ENCODE data around the gene PLCD1. TPM values are rescaled to one million over a fixed set of nuclear protein-coding genes. Genes with fewer than 3 reads are reported as not detected.
"Not testable (repeated sequence)": the region's sequence is repeated elsewhere in the genome, so short reads cannot be mapped to it uniquely, and the experiment has no call there.

The PLCD1 gene
- total RNA-seq, 4 donors from 2014 or later = 43.8 to 48.6 (median 48.0) TPM

GRCh38 chr3:38040401-38040800 lies 11.0 kb upstream of the PLCD1 start:
- no peak for DNase-seq (ENCODE audit: low spot score in 2 of 2)
- Histone ChIP-seq H3K4me3 (no peak overlapping the region), H3K27me3 (no peaks in the 10 kb centered on the region), H3K4me1 (peaks cover 0 to 20% (median 6%) of the 10 kb centered on the region in 4 donors), H3K9me3 (no peaks in the 10 kb centered on the region), H3K36me3 (no peaks in the 10 kb centered on the region), H3K27ac (no peak overlapping the region)
- 88 to 90% methylated on average over 5 of the region's 5 CpGs for WGBS, 2 donors
- TF ChIP-seq POLR2A (IDR thresholded peaks at IDR 0.05) (no peak), EP300 (IDR thresholded peaks at IDR 0.05) (no peak)
- TF ChIP-seq, protein P1, sequence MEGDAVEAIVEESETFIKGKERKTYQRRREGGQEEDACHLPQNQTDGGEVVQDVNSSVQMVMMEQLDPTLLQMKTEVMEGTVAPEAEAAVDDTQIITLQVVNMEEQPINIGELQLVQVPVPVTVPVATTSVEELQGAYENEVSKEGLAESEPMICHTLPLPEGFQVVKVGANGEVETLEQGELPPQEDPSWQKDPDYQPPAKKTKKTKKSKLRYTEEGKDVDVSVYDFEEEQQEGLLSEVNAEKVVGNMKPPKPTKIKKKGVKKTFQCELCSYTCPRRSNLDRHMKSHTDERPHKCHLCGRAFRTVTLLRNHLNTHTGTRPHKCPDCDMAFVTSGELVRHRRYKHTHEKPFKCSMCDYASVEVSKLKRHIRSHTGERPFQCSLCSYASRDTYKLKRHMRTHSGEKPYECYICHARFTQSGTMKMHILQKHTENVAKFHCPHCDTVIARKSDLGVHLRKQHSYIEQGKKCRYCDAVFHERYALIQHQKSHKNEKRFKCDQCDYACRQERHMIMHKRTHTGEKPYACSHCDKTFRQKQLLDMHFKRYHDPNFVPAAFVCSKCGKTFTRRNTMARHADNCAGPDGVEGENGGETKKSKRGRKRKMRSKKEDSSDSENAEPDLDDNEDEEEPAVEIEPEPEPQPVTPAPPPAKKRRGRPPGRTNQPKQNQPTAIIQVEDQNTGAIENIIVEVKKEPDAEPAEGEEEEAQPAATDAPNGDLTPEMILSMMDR (IDR thresholded peaks at IDR 0.05) = no peak

- Histone ChIP-seq H3K36me3 (no peaks in the 10 kb centered on the region), H3K4me1 (peaks cover 0 to 20% (median 6%) of the 10 kb centered on the region in 4 donors), H3K27me3 (no peaks in the 10 kb centered on the region), H3K4me3 (peak overlapping the region; percentile 39 to 64 (median 46)), H3K27ac (peak overlapping the region in 1 of 4 donors; percentile 41), H3K9me3 (no peaks in the 10 kb centered on the region)
- DNase-seq (ENCODE audit: low spot score in 2 of 2) = peak in 1 of 2 donors; percentile 56
- peak in 1 of 2 donors; percentile 8 for TF ChIP-seq EP300 (IDR thresholded peaks at IDR 0.05)
- TF ChIP-seq POLR2A (IDR thresholded peaks at IDR 0.05) = no peak
- TF ChIP-seq, protein P1 (IDR thresholded peaks at IDR 0.05) = peak in 4 of 5 experiments; percentile 39 to 65 (median 48)
- WGBS, 2 donors = 16 to 17% methylated on average over 11 of the region's 11 CpGs
Measured at GRCh38 chr3:38039899-38040261, 10.4 kb upstream of the PLCD1 start.

DNA sequence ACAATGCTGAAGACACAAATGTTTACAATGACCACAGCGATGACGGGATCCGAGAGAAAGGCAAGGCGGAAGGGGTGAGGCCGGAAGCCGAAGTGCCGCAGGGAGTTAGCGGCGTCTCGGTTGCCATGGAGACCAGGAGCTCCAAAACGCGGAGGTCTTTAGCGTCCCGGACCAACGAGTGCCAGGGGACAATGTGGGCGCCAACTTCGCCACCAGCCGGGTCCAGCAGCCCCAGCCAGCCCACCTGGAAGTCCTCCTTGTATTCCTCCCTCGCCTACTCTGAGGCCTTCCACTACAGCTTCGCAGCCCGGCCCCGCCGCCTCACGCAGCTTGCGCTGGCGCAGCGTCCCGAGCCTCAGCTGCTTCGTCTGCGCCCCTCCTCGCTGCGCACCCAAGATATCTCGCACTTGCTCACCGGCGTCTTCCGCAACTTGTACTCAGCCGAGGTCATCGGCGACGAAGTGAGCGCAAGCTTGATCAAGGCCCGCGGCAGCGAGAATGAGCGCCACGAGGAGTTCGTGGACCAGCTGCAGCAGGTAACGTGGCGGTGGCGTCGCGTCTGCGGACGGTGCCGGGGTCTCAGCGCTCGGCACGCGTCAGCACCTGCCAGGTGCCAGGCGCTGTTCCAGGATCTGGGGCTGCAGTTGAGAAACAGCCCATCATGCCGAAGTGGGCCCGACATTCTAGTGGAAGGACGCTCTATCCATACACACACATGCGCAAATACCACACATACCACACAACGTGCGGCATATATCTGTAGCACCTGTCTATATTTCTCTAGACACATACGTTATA lies 9.9 kb upstream of the PLCD1 start, which contains the start of gene DLEC1:
Gene DLEC1, plus strand, starts transcription at position 108 of the 798 bp plus-strand sequence. Its CDS starts 18 bp downstream, at position 126.
- peak in 1 of 2 donors; percentile 53 for DNase-seq (ENCODE audit: low spot score in 2 of 2)
- Histone ChIP-seq H3K27ac (peak within 1 kb of the TSS in 2 of 4 donors; percentile 21 to 41), H3K36me3 (no peaks in the 10 kb centered on the region), H3K4me1 (peaks cover 0 to 20% (median 6%) of the 10 kb centered on the region in 4 donors), H3K9me3 (no peaks in the 10 kb centered on the region), H3K27me3 (no peaks in the 10 kb centered on the region), H3K4me3 (peak within 1 kb of the TSS; percentile 39 to 64 (median 46))
- no peak for TF ChIP-seq POLR2A (IDR thresholded peaks at IDR 0.05)
- peak in 1 of 2 donors; percentile 3 for TF ChIP-seq EP300 (IDR thresholded peaks at IDR 0.05)
- WGBS, 2 donors = 4% methylated on average over 47 to 54 of the region's 67 CpGs

GRCh38 chr3:38038447-38038911 lies 9.0 kb upstream of the PLCD1 start:
- peak overlapping the region in 2 of 4 donors; percentile 21 to 37 for H3K27ac ChIP-seq
- no peak overlapping the region for H3K4me3 ChIP-seq
- no peaks in the 10 kb centered on the region for H3K36me3 ChIP-seq
- WGBS, 2 donors = 89 to 90% methylated on average over 5 of the region's 5 CpGs
- H3K9me3 ChIP-seq = no peaks in the 10 kb centered on the region
- no peak for TF ChIP-seq EP300 (IDR thresholded peaks at IDR 0.05)
- H3K27me3 ChIP-seq = no peaks in the 10 kb centered on the region
- peaks cover 0 to 20% (median 6%) of the 10 kb centered on the region in 4 donors for H3K4me1 ChIP-seq
- DNase-seq (ENCODE audit: low spot score in 2 of 2) = no peak

- Histone ChIP-seq H3K9me3 (no peaks in the 10 kb centered on the region), H3K27me3 (no peaks in the 10 kb centered on the region), H3K4me3 (no peak overlapping the region), H3K4me1 (peaks cover 0 to 22% (median 6%) of the 10 kb centered on the region in 4 donors), H3K27ac (no peak overlapping the region), H3K36me3 (no peaks in the 10 kb centered on the region)
- TF ChIP-seq POLR2A (IDR thresholded peaks at IDR 0.05) (no peak), EP300 (IDR thresholded peaks at IDR 0.05) (no peak)
- TF ChIP-seq, protein P1 (IDR thresholded peaks at IDR 0.05) = no peak
- no peak for DNase-seq (ENCODE audit: low spot score in 2 of 2)
- WGBS, 2 donors = 77 to 79% methylated on average over 3 of the region's 3 CpGs
Measured at GRCh38 chr3:38036906-38037305, 7.5 kb upstream of the PLCD1 start.

DNA sequence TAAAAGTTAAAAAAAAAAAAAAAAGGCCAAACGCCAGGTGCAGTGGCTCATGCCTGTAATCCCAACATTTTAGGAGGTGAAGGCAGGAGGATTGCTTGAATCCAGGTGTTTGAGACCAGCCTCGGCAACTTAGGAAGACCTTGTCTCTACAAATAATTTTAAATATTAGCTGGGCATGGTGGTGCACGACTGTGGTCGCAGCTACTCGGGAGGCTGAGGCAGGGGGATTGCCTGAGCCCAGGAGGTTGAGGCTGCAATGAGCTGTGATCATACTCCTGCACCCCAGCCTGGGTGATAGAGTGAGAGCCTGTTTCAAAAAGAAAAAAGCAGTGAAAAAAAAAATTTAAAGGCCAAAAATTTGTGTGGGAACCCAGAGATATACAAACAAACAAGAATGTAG lies 6.8 kb upstream of the PLCD1 start:
- H3K9me3 ChIP-seq = no peaks in the 10 kb centered on the region
- H3K27ac ChIP-seq = no peak overlapping the region
- H3K27me3 ChIP-seq = no peaks in the 10 kb centered on the region
- H3K4me3 ChIP-seq = no peak overlapping the region
- TF ChIP-seq POLR2A (IDR thresholded peaks at IDR 0.05) (no peak), EP300 (IDR thresholded peaks at IDR 0.05) (no peak)
- TF ChIP-seq, protein P1 (IDR thresholded peaks at IDR 0.05) = no peak
- DNase-seq (ENCODE audit: low spot score in 2 of 2) = no peak
- 95 to 97% methylated on average over 5 of the region's 5 CpGs for WGBS, 2 donors
- no peaks in the 10 kb centered on the region for H3K36me3 ChIP-seq
- H3K4me1 ChIP-seq = peaks cover 0 to 28% (median 6%) of the 10 kb centered on the region in 4 donors

GRCh38 chr3:38034335-38034734 lies 4.9 kb upstream of the PLCD1 start:
- H3K4me1 ChIP-seq = peaks cover 0 to 33% (median 11%) of the 10 kb centered on the region in 4 donors
- H3K27ac ChIP-seq; DNase-seq (ENCODE audit: low spot score in 2 of 2); H3K36me3 ChIP-seq; H3K4me3 ChIP-seq; H3K27me3 ChIP-seq; H3K9me3 ChIP-seq: not testable (repeated sequence)
- 87 to 92% methylated on average over 9 of the region's 9 CpGs for WGBS, 2 donors

DNA sequence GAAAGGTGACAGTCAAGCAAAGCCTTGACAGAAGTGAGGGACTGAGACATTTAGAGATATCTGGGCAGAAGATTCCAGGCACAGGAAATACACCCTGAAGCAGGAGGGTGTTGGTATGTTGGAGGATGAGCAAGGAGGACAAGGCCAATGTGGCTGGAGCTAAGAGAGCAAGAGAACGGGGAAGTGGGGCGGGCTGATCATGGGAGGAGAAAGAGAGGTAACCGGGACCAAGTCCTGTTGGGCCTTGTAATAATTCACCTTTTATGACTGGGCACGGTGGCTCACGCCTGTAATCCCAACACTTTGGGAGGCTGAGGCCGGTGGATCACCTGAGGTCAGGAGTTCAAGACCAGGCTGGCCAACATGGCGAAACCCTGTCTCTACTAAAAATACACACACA lies 4.1 kb upstream of the PLCD1 start:
- not testable (repeated sequence) for H3K27me3 ChIP-seq; H3K27ac ChIP-seq; H3K9me3 ChIP-seq; DNase-seq (ENCODE audit: low spot score in 2 of 2); H3K4me3 ChIP-seq; H3K36me3 ChIP-seq
- peaks cover 0 to 30% (median 13%) of the 10 kb centered on the region in 4 donors for H3K4me1 ChIP-seq
- WGBS, 2 donors = 84 to 92% methylated on average over 7 of the region's 7 CpGs
